Cardiac fibroblast (primary cell): ENCODE measurements around the gene RPL11.
A peak's percentile ranks its signal among the peaks of the same experiment; 100 is the strongest.

Experiments
- DNase-seq, 2 donors: peaks; one replicate each; pipeline versions ENCODE4 v3.0.0 to v3.0.0-alpha.2; 2010; ENCODE audit warnings: low read depth in 2 of 2
- H3K4me3 ChIP-seq, 2 donors: replicated peaks in 1 of 2; 1 replicate in 1 of 2; 2 replicates in 1 of 2; pipeline ENCODE4 v1.5.1; 2011; ENCODE audit warnings: low read depth in 2 of 2, low read length in 2 of 2, mild to moderate bottlenecking in 2 of 2, moderate library complexity in 1 of 2
- CTCF ChIP-seq: IDR thresholded peaks from one replicate; pipeline ENCODE4 v1.5.1; 2011; ENCODE audit warnings: low read depth, mild to moderate bottlenecking, low read length, inconsistent platforms

Gene RPL11

GRCh38 chr1:23696335-23696989, 4.9 kb downstream of the RPL11 start:
- H3K4me3 ChIP-seq = no peak overlapping the region
- TF ChIP-seq CTCF = no peak
- peak in 1 of 2 donors; percentile 9 for DNase-seq

GRCh38 chr1:23698466-23698865, 6.9 kb downstream of the RPL11 start:
- DNase-seq = no peak
- no peak overlapping the region for H3K4me3 ChIP-seq
- no peak for TF ChIP-seq CTCF

GRCh38 chr1:23699280-23700179, 7.9 kb downstream of the RPL11 start:
- no peak for TF ChIP-seq CTCF
- no peak for DNase-seq
- H3K4me3 ChIP-seq = no peak overlapping the region

GRCh38 chr1:23701310-23701709, 9.7 kb downstream of the RPL11 start:
- DNase-seq = no peak
- H3K4me3 ChIP-seq = no peak overlapping the region
- no peak for TF ChIP-seq CTCF

- no peak for TF ChIP-seq CTCF
- DNase-seq = peak in 1 of 2 donors; percentile 33
- H3K4me3 ChIP-seq = no peak overlapping the region
These were observed 10.4 kb downstream of the RPL11 start for GRCh38 chr1:23701996-23702395.

GRCh38 chr1:23704834-23705495, 13.4 kb downstream of the RPL11 start:
- no peak for TF ChIP-seq CTCF
- DNase-seq = no peak
- H3K4me3 ChIP-seq = no peak overlapping the region
